ENCODE data around the gene PITPNB.

PITPNB gene

DNA sequence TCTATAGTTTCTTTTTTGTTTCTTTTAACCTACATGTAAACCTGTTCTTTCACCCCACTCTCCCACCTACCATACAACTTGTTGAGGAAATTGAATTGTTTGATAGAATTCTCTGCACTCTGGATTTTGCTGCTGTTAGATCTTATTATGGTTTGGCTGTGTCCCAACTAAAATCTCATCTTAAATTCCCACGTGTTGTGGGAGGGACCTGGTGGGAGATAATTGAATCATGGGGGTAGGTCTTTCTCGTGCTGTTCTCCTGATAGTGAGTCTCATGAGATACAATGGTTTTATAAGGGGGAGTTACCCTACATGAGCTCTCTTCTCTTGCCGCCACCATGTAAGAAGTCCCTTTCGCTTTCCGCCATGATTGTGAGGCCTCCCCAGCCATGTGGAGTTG, 15.0 kb upstream of the PITPNB start:
- Histone ChIP-seq H4K20me1 (ENCODE audit: insufficient read depth, low read length) (no peaks in the 10 kb centered on the region), H3K36me3 (ENCODE audit: insufficient read depth, low read length) (0 out of 2 replicates have a peak, but pooled peaks cover 3% of the 10 kb centered on the region), H3K4me2 (ENCODE audit: insufficient read depth, low read length) (no peak overlapping the region), H3K4me3 (ENCODE audit: low read depth in 1 of 2, low read length in 2 of 2) (no peak overlapping the region), H3K9me3 (ENCODE audit: insufficient read depth, low read length, severe bottlenecking) (no peaks in the 10 kb centered on the region), H3K27me3 (ENCODE audit: insufficient read depth, low read length, poor library complexity) (no peaks in the 10 kb centered on the region), H3K4me1 (ENCODE audit: insufficient read depth, low read length) (no peaks in the 10 kb centered on the region), H3K9ac (ENCODE audit: low read depth, low read length) (no peak overlapping the region), H3K27ac (ENCODE audit: low read length) (no peak overlapping the region), H3K79me2 (ENCODE audit: insufficient read depth, low read length) (no peaks in the 10 kb centered on the region), H2AFZ (ENCODE audit: low read depth, low read length) (no peak overlapping the region)
- ATAC-seq (ENCODE audit: insufficient read depth, low read depth), result no peak
- DNase-seq, result no peak
- TF ChIP-seq EZH2 (IDR thresholded peaks at IDR 0.05; ENCODE audit: borderline replicate concordance, low read depth, low read length, severe bottlenecking), result no peak
- TF ChIP-seq, protein P1, sequence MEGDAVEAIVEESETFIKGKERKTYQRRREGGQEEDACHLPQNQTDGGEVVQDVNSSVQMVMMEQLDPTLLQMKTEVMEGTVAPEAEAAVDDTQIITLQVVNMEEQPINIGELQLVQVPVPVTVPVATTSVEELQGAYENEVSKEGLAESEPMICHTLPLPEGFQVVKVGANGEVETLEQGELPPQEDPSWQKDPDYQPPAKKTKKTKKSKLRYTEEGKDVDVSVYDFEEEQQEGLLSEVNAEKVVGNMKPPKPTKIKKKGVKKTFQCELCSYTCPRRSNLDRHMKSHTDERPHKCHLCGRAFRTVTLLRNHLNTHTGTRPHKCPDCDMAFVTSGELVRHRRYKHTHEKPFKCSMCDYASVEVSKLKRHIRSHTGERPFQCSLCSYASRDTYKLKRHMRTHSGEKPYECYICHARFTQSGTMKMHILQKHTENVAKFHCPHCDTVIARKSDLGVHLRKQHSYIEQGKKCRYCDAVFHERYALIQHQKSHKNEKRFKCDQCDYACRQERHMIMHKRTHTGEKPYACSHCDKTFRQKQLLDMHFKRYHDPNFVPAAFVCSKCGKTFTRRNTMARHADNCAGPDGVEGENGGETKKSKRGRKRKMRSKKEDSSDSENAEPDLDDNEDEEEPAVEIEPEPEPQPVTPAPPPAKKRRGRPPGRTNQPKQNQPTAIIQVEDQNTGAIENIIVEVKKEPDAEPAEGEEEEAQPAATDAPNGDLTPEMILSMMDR (IDR thresholded peaks at IDR 0.05; ENCODE audit: borderline replicate concordance, extremely low read depth, low read length, poor library complexity, severe bottlenecking), result no peak

DNA sequence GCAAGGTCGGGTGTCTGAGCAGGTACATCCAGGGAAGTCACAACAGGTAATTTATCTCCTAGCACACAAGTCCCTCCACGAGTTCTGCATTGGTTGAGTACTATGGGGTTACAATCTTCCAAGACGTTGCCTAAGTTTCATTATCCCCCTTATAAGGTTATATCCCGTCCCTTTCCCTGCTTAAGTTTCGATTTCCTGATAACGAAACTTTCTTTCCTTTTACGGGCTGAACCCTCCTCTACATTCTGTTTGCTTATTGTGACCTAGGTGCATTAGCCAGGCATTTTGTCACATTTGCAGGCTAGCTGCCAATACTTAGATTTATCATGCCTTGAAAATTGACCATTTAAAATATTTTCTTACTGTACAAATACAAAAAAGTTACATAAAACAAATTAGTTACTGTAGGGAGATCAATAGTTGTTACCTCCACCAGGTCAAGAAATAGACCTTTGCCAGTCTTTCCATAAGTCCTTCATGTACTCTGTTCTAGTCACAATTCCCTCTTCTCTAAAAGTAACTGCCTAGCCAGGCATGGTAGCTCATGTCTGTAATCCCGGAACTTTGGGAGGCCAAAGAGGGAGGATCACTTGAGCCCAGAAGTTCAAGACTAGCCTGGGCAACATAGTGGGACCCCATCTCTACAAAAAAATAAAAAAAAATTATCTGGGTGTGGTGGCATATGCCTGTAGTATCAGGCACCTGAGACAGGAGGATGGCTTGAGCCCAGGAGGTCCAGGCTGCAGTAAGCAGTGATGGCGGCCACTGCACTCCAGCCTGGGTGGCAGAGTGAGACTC, 14.3 kb upstream of the PITPNB start:
- H3K4me1 ChIP-seq (ENCODE audit: insufficient read depth, low read length), result no peaks in the 10 kb centered on the region
- DNase-seq, result no peak
- H3K79me2 ChIP-seq (ENCODE audit: insufficient read depth, low read length), result no peaks in the 10 kb centered on the region
- no peak for ATAC-seq (ENCODE audit: insufficient read depth, low read depth)
- H3K4me2 ChIP-seq (ENCODE audit: insufficient read depth, low read length), result no peak overlapping the region
- no peak overlapping the region for H3K9ac ChIP-seq (ENCODE audit: low read depth, low read length)
- H3K36me3 ChIP-seq (ENCODE audit: insufficient read depth, low read length), result 0 out of 2 replicates have a peak, but pooled peaks cover 3% of the 10 kb centered on the region
- H4K20me1 ChIP-seq (ENCODE audit: insufficient read depth, low read length), result no peaks in the 10 kb centered on the region
- H3K4me3 ChIP-seq (ENCODE audit: low read depth in 1 of 2, low read length in 2 of 2), result no peak overlapping the region
- H3K27ac ChIP-seq (ENCODE audit: low read length), result no peak overlapping the region
- no peaks in the 10 kb centered on the region for H3K27me3 ChIP-seq (ENCODE audit: insufficient read depth, low read length, poor library complexity)
- no peak for TF ChIP-seq EZH2 (IDR thresholded peaks at IDR 0.05; ENCODE audit: borderline replicate concordance, low read depth, low read length, severe bottlenecking)
- TF ChIP-seq, protein P1 (IDR thresholded peaks at IDR 0.05; ENCODE audit: borderline replicate concordance, extremely low read depth, low read length, poor library complexity, severe bottlenecking), result no peak
- H2AFZ ChIP-seq (ENCODE audit: low read depth, low read length), result no peak overlapping the region
- no peaks in the 10 kb centered on the region for H3K9me3 ChIP-seq (ENCODE audit: insufficient read depth, low read length, severe bottlenecking)

DNA sequence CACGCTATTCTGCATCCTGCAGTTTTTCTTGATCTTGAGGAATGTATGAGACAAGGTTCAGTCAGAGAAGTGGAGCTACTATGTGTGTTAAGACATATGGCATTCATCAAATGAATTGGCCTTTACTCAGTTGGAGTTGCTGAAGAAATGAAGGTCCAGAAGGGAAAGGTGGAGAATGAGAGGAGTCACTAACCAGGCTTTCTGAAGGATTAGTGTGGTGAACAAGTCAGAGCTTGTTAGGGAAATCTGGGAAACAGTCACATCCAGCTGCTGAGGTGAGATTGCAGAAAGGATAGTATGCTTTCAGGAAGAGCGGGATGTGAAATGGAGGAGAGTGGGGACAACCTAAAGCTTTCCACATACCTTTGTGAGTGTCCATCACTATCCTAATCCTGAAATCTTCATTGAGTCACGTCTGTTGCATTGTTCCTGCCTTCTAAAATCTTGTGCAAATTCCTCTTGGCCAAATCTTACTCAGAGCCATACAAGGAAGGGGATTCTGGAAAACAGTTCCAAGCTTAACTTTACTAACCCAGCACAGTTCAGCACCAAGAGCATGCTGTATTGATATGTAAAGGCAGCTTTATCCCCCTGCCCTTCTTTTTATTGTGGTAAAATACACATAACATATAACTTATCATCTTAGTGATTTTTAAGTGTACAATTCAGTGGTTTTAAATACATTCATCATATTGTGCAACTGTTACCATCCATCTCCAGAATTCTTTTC, 11.4 kb upstream of the PITPNB start:
- H2AFZ ChIP-seq (ENCODE audit: low read depth, low read length), result no peak overlapping the region
- no peak overlapping the region for H3K27ac ChIP-seq (ENCODE audit: low read length)

More for the DNA sequence above, 11.4 kb upstream of the PITPNB start:
- no peak overlapping the region for H3K4me2 ChIP-seq (ENCODE audit: insufficient read depth, low read length)
- H3K4me3 ChIP-seq (ENCODE audit: low read depth in 1 of 2, low read length in 2 of 2), result no peak overlapping the region
- peaks cover 4% of the 10 kb centered on the region for H3K9me3 ChIP-seq (ENCODE audit: insufficient read depth, low read length, severe bottlenecking)
- TF ChIP-seq, protein P1 (IDR thresholded peaks at IDR 0.05; ENCODE audit: borderline replicate concordance, extremely low read depth, low read length, poor library complexity, severe bottlenecking), result no peak
- TF ChIP-seq EZH2 (IDR thresholded peaks at IDR 0.05; ENCODE audit: borderline replicate concordance, low read depth, low read length, severe bottlenecking), result no peak
- H4K20me1 ChIP-seq (ENCODE audit: insufficient read depth, low read length), result no peaks in the 10 kb centered on the region
- H3K4me1 ChIP-seq (ENCODE audit: insufficient read depth, low read length), result no peaks in the 10 kb centered on the region
- H3K79me2 ChIP-seq (ENCODE audit: insufficient read depth, low read length), result no peaks in the 10 kb centered on the region
- DNase-seq (no peak), ATAC-seq (ENCODE audit: insufficient read depth, low read depth) (no peak)
- H3K9ac ChIP-seq (ENCODE audit: low read depth, low read length), result no peak overlapping the region
- H3K27me3 ChIP-seq (ENCODE audit: insufficient read depth, low read length, poor library complexity), result no peaks in the 10 kb centered on the region
- H3K36me3 ChIP-seq (ENCODE audit: insufficient read depth, low read length), result no peaks in the 10 kb centered on the region

Measured in DND-41 (cell line).